Transverse colon (tissue), 4 donors: ENCODE data around the gene HS1BP3. TPM values are rescaled to one million over a fixed set of nuclear protein-coding genes. Genes with fewer than 3 reads are reported as not detected.

Source experiments
- DNase-seq: peaks from one replicate; pipeline ENCODE4 v3.0.0-alpha.2; 2019
- H3K27ac ChIP-seq, 4 donors: fragments of 200-600 bp; sonication (generic); 2 replicates each; pipeline ENCODE4 v1.5.1; 2016 to 2018; ENCODE audit warnings: inconsistent platforms in 4 of 4
- H3K27me3 ChIP-seq: fragments of 200-600 bp; sonication (generic); 2 replicates; pipeline ENCODE4 v1.5.1; 2017; ENCODE audit warnings: inconsistent platforms
- H3K36me3 ChIP-seq, 4 donors: fragments of 200-600 bp; sonication (generic); 2 replicates each; pipeline ENCODE4 v1.5.1; 2017 to 2019; ENCODE audit warnings: inconsistent platforms in 4 of 4
- H3K4me1 ChIP-seq, 4 donors: fragments of 200-600 bp; sonication (generic); 2 replicates each; pipeline ENCODE4 v1.5.1; 2017 to 2020; ENCODE audit warnings: inconsistent platforms in 4 of 4
- H3K4me3 ChIP-seq, 4 donors: fragments of 200-600 bp; sonication (generic); 1 replicate in 1 of 4; 2 replicates in 3 of 4; pipeline versions ENCODE4 v1.5.1 to v1.6.1; 2017 to 2019; ENCODE audit warnings: inconsistent platforms in 4 of 4
- H3K9me3 ChIP-seq, 2 donors: fragments of 200-600 bp; sonication (generic); 2 replicates each; pipeline ENCODE4 v1.5.1; 2017 to 2019; ENCODE audit warnings: inconsistent platforms in 2 of 2
- EP300 ChIP-seq: sonication (generic); formaldehyde crosslinking; IDR thresholded peaks from one replicate; pipeline ENCODE4 v1.6.1; 2017; ENCODE audit warnings: antibody characterized with exemption, low read depth
- POLR2A ChIP-seq: fragments of 450-650 bp; IDR thresholded peaks from one replicate; pipeline ENCODE4 v1.6.1; 2016; ENCODE audit warnings: antibody characterized with exemption, mild to moderate bottlenecking, moderate library complexity
- POLR2AphosphoS5 ChIP-seq, 3 donors: sonication (generic); formaldehyde crosslinking; IDR thresholded peaks; one replicate each; pipeline ENCODE4 v1.6.1; 2016; ENCODE audit warnings: antibody characterized with exemption in 3 of 3
- WGBS, 2 donors: methylation state at CpG; one replicate each; pipeline ENCODE4 v1.1.5; 2018; ENCODE audit warnings: low coverage in 1 of 2; 5-methylcytosine and 5-hydroxymethylcytosine counted together
- in situ Hi-C, 4 donors: fragments of 200-750 bp; cut with MboI; loops; one replicate each; pipeline versions ENCODE4 v1.15.0 to v1.15.1; 2017; ENCODE audit warnings: low sequenced_read_pairs in 3 of 4, low pct_ligation_motif_present in 1 of 4, low pct_unique_long_range_greater_than_20kb in 1 of 4
- intact Hi-C: fragments of 100-400 bp; cut with DNase I; formaldehyde crosslinking; loops from one replicate; pipeline ENCODE4 v1.15.1; 2023; ENCODE audit warnings: low total_unique reads
- total RNA-seq, 4 donors: library from RNA; depleted of rRNA; stranded (reverse); fragments of >200 nt; gene quantifications; one replicate each; pipeline ENCODE4 v1.1.0, GENCODE V29; 2016
- TF ChIP-seq, protein P1 (sequence below), 5 experiments: fragments of 200-600 bp in 3 of 5; fragments of 450-650 bp in 2 of 5; sonication (generic) in 3 of 5; IDR thresholded peaks; 1 replicate in 2 of 5; 2 replicates in 3 of 5; pipeline ENCODE4 v1.5.1; 2016 to 2017; ENCODE audit warnings: antibody characterized with exemption in 5 of 5, inconsistent platforms in 3 of 5, mild to moderate bottlenecking in 2 of 5, moderate library complexity in 1 of 5

HS1BP3 gene
- total RNA-seq, 4 donors from 2014 or later = 29.5 to 44.2 (median 33.1) TPM

DNA sequence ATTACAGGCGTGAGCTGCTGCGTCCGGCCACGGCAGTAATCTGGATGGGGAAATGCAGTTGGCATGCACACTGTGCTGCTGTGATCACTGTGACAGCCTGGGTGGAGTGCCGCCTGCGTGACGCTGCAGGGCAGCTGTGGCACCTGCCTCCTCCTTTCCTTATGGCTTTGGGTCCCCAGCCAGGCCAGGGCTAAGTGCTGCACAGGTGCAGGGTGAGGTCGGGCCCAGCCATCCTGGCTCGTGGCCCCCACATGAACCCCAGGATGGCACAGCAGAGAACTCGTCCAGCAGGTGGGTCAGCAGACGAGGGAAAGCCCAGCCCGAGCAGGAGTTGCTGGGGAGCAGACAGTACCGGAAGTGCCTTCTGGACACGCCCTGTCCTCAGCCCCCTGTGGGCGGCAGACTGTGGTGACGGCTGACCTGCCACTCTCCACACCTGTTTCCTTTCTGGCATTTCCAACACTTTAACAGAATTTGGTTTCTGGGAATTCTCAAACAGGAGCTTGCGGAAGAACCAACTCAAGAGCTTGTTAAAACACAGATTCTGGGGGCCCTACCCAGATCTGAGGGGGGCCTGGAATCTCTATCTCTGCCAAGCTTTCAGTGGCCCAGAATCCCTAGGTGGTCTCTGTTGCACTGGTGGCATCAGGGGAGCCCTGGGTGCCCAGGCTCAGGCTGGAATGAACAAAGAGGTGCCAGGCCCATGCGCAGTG is 16.9 kb downstream of the HS1BP3 start:
- TF ChIP-seq EP300 = peak; percentile 23
- peak; percentile 2 to 75 (median 69) for TF ChIP-seq POLR2AphosphoS5 (IDR thresholded peaks at IDR 0.05)
- TF ChIP-seq, protein P1, sequence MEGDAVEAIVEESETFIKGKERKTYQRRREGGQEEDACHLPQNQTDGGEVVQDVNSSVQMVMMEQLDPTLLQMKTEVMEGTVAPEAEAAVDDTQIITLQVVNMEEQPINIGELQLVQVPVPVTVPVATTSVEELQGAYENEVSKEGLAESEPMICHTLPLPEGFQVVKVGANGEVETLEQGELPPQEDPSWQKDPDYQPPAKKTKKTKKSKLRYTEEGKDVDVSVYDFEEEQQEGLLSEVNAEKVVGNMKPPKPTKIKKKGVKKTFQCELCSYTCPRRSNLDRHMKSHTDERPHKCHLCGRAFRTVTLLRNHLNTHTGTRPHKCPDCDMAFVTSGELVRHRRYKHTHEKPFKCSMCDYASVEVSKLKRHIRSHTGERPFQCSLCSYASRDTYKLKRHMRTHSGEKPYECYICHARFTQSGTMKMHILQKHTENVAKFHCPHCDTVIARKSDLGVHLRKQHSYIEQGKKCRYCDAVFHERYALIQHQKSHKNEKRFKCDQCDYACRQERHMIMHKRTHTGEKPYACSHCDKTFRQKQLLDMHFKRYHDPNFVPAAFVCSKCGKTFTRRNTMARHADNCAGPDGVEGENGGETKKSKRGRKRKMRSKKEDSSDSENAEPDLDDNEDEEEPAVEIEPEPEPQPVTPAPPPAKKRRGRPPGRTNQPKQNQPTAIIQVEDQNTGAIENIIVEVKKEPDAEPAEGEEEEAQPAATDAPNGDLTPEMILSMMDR (IDR thresholded peaks at IDR 0.05) = peak; percentile 16 to 81 (median 23)
- peak; percentile 49 for TF ChIP-seq POLR2A
- Histone ChIP-seq H3K9me3 (no peaks in the 10 kb centered on the region), H3K36me3 (no peaks in the 10 kb centered on the region), H3K27ac (peak overlapping the region; percentile 64 to 88 (median 85)), H3K4me3 (no peak overlapping the region), H3K4me1 (peaks cover 25 to 36% (median 29%) of the 10 kb centered on the region in 4 donors), H3K27me3 (no peaks in the 10 kb centered on the region)
- 35 to 100% methylated on average over 1 to 18 of the region's 18 CpGs for WGBS, 2 donors
- intact Hi-C loops (no loop called here), in situ Hi-C loops (loop anchor here in 3 of 4 donors (5.0 to 25.0 kb wide), 4 partner anchors 192 to 747 kb away; partner anchors contain the start of gene RHOB (in 1 of the 3))
- DNase-seq = peak; percentile 82

DNA sequence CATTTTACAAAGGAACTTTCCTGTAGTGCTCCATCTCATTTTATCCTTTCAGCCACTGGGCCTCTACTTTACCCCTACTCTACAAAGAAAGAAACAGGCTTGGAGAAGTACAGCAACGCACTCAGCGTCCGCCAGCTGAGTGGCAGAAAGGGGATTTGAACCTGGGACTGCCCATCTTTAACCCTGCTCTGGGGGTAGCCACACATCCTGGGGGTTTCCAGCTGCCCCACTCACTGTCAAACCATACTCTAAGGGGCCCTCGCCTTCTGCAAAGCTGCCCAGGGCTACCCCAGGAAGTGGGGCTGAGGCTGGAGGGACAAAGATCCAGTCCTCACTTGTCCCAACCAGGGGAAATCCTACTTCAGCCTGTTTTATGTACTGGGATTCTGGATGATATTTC is 17.9 kb downstream of the HS1BP3 start:
- no peaks in the 10 kb centered on the region for H3K9me3 ChIP-seq
- peak overlapping the region; percentile 64 to 88 (median 85) for H3K27ac ChIP-seq
- intact Hi-C loops (no loop called here), in situ Hi-C loops (loop anchor here in 3 of 4 donors (5.0 to 25.0 kb wide), 4 partner anchors 191 to 746 kb away; partner anchors contain the start of gene RHOB (in 1 of the 3))
- no peak overlapping the region for H3K4me3 ChIP-seq
- no peak for TF ChIP-seq POLR2AphosphoS5 (IDR thresholded peaks at IDR 0.05)
- no peak for TF ChIP-seq POLR2A
- TF ChIP-seq, protein P1 (IDR thresholded peaks at IDR 0.05) = no peak
- no peak for TF ChIP-seq EP300
- H3K27me3 ChIP-seq = no peaks in the 10 kb centered on the region
- WGBS, 2 donors = 91 to 100% methylated on average over 3 to 4 of the region's 4 CpGs
- DNase-seq = no peak
- no peaks in the 10 kb centered on the region for H3K36me3 ChIP-seq
- H3K4me1 ChIP-seq = peaks cover 25 to 36% (median 29%) of the 10 kb centered on the region in 4 donors

DNA sequence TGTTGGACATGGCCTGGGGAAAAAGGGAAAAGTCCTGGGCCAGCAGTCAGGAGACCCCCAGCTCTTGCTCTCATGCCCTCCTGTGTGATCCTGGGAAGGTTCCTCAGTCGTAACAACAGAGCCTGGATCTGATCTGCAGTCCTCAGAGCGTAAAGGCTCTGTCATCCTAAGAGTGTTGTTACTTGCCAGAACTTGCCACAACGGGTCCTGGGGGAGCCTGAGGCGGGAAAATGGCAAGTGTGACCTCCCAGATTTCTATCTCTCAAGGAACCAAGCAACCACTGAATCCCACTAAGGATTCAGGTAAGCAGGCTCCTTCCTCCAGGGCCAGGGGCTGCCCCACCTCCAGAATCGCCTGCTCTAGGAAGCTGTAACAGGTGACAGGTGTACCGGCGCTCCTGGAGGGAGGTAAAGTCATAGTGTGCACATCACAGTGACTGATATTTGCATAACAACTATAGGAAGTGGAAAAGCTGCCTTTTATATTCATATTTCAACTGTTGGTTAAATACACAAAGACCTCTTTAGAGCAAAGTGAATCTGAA is 18.4 kb downstream of the HS1BP3 start:
- Histone ChIP-seq H3K9me3 (no peaks in the 10 kb centered on the region), H3K4me3 (no peak overlapping the region), H3K4me1 (peaks cover 25 to 34% (median 29%) of the 10 kb centered on the region in 4 donors), H3K36me3 (no peaks in the 10 kb centered on the region), H3K27ac (peak overlapping the region; percentile 64 to 88 (median 85)), H3K27me3 (no peaks in the 10 kb centered on the region)
- no peak for DNase-seq
- intact Hi-C loops (no loop called here), in situ Hi-C loops (loop anchor here in 3 of 4 donors (5.0 to 25.0 kb wide), 4 partner anchors 190 to 745 kb away; partner anchors contain the start of gene RHOB (in 1 of the 3))
- 82% methylated on average over 7 of the region's 7 CpGs; no CpG with 5 or more reads in 1 of the 2 donors for WGBS, 2 donors
- TF ChIP-seq POLR2A = no peak
- no peak for TF ChIP-seq POLR2AphosphoS5 (IDR thresholded peaks at IDR 0.05)
- TF ChIP-seq EP300 = no peak
- TF ChIP-seq, protein P1 (IDR thresholded peaks at IDR 0.05) = no peak

DNA sequence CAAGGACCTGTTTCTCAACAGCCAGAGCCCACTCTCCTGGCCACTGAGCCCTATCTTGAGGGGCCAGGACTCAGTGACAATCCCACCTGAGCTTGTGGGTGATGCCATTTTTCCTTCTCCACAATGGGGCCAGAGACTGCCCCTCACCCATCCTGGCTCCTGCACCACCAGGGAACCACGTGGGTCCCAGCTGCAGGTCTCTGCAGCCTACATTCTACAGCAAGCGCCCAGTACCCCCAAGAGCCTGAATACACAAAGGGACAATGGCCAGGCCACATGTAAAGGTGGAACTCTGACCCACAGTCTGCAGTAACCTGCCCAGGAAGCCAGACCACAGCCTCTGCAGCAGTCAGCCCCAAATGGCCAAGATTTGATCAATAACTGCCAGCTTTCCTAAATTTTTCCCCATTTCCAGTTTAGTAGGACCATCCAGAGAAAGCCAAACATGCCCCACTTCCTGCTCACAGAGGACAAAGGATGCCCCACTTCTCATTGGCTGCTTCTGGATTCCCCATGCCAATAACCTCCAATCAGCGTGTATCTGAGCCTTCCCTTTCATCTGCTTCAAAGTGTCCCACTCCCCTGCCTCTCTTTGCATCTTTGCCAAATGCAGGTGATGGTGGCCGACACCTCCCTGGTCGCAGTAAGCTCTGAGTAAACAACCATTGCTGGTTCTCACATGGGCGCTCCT is 19.1 kb downstream of the HS1BP3 start:
- WGBS, 2 donors = 80 to 86% methylated on average over 1 to 6 of the region's 6 CpGs
- Histone ChIP-seq H3K9me3 (no peaks in the 10 kb centered on the region), H3K36me3 (no peaks in the 10 kb centered on the region), H3K4me3 (no peak overlapping the region), H3K27ac (peak overlapping the region in 3 of 4 donors; percentile 10 to 18 (median 17)), H3K27me3 (no peaks in the 10 kb centered on the region), H3K4me1 (peaks cover 25 to 33% (median 28%) of the 10 kb centered on the region in 4 donors)
- in situ Hi-C loops (loop anchor here in 3 of 4 donors (5.0 to 25.0 kb wide), 4 partner anchors 189 to 744 kb away; partner anchors contain the start of gene RHOB (in 1 of the 3)), intact Hi-C loops (no loop called here)
- TF ChIP-seq POLR2A (no peak), EP300 (no peak), POLR2AphosphoS5 (IDR thresholded peaks at IDR 0.05) (no peak)
- TF ChIP-seq, protein P1 (IDR thresholded peaks at IDR 0.05) = no peak
- DNase-seq = no peak
